Activated T-helper 17 cell treated with anti-CD3 and anti-CD28 coated beads, Interleukin-2, amount 50 U/mL, for 72 hours (primary cell): ENCODE data around the gene GPR107. TPM values are rescaled to one million over a fixed set of nuclear protein-coding genes. Genes with fewer than 3 reads are reported as not detected.

Experiments used
- ATAC-seq: fragments of 150-1000 bp; cut with Tn5 transposase; replicated peaks from 2 replicates; pipeline ENCODE4 v1.10.0; 2021; ENCODE audit warnings: mild to moderate bottlenecking, moderate library complexity
- H3K27ac Mint-ChIP-seq: one replicate; pipeline ENCODE4 v1.8.0; 2022; ENCODE audit warnings: mixed read lengths
- H3K27me3 Mint-ChIP-seq: one replicate; pipeline ENCODE4 v1.8.0; 2022; ENCODE audit warnings: mixed read lengths
- H3K36me3 Mint-ChIP-seq: one replicate; pipeline ENCODE4 v1.8.0; 2022; ENCODE audit warnings: low read depth, mild to moderate bottlenecking, mixed read lengths
- H3K4me1 Mint-ChIP-seq: one replicate; pipeline ENCODE4 v1.8.0; 2022; ENCODE audit warnings: mixed read lengths
- H3K4me3 Mint-ChIP-seq: one replicate; pipeline ENCODE4 v1.8.0; 2022; ENCODE audit warnings: mild to moderate bottlenecking, mixed read lengths
- H3K9me3 Mint-ChIP-seq: one replicate; pipeline ENCODE4 v1.8.0; 2022; ENCODE audit warnings: mixed read lengths
- total RNA-seq, 2 donors: library from RNA; stranded (reverse); gene quantifications; one replicate each; pipeline ENCODE4 v1.2.3, GENCODE V29; 2022

Gene GPR107
- total RNA-seq, 2 donors from 2014 or later: 28.1 to 32.6 TPM

DNA sequence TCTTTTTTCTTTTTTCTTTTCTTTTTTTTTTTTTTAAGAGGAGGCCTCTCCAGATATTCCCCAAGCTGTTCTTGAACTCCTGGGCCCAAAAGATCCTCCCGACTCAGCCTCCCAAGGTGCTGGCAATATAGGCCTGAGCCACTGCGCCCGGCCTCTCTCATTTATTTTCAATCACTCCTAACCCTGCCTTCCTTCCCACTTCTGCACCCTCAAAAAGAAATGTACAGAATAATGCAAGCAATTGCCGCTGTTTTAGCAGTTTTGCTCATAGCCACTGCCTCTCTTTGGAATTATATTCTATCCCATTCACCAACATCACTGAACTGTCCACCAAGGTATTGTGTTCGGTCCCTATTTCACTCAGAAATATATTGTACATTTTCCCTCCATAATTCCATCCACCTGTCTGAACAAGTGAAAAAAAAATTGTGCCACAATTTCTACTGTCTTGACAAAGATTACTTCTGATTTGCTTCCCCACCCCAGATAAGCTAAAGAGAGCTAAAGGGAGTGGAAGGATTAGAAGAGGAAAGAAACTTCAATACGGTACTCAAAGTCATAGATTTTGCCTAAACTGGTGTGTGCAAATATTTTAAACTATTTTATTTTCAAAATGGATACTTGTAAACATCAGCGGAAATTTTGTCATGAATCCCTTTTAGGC, 12.6 kb upstream of the GPR107 start:
- peaks cover 69% of the 10 kb centered on the region for H3K36me3 Mint-ChIP-seq
- peak overlapping the region; percentile 91 for H3K4me3 Mint-ChIP-seq
- ATAC-seq: no peak

DNA sequence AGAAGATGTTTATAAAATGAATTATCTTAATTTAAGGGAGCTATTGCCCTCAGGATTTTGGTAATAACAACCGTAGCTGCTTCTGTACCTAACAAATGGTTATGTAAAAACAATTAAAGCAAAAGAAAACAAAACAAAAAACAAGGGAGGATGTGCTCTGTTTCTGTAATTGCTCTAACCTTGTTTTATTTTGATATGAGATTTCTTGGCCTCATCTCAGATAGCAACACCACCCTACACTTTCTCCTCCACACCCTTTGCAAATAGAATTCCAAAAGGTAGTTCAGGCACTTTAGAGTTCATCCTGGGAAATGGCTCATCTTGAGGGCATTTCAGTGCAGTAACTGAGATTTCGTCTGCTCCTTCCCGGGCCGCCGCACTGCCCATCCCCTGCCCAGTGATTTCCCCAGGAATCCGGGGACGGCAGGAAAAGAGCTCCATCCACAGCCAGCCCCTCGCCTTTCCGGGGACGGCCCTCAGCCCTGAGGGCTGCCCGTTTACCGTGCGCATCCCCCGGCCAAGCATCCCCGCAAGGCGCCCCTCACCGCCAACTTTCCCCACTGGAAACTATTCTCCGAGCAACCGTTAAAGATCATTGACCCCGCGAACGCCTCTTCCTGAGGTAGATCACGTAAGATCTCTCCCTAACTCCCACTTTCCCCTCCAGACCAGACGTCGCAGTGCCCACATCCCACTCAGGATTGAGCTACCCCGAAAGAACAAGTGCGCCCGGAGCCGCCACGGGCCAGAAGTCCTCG, 11.9 kb upstream of the GPR107 start:
- no peak for ATAC-seq
- Mint-ChIP-seq H3K27ac (peak overlapping the region; percentile 99), H3K9me3 (no peaks in the 10 kb centered on the region), H3K36me3 (peaks cover 62% of the 10 kb centered on the region), H3K27me3 (no peaks in the 10 kb centered on the region), H3K4me1 (peaks cover 12% of the 10 kb centered on the region), H3K4me3 (peak overlapping the region; percentile 91)

More for the DNA sequence above, 12.6 kb upstream of the GPR107 start:
- H3K27ac Mint-ChIP-seq: peak overlapping the region; percentile 99
- H3K9me3 Mint-ChIP-seq: no peaks in the 10 kb centered on the region
- peaks cover 16% of the 10 kb centered on the region for H3K4me1 Mint-ChIP-seq
- H3K27me3 Mint-ChIP-seq: no peaks in the 10 kb centered on the region

DNA sequence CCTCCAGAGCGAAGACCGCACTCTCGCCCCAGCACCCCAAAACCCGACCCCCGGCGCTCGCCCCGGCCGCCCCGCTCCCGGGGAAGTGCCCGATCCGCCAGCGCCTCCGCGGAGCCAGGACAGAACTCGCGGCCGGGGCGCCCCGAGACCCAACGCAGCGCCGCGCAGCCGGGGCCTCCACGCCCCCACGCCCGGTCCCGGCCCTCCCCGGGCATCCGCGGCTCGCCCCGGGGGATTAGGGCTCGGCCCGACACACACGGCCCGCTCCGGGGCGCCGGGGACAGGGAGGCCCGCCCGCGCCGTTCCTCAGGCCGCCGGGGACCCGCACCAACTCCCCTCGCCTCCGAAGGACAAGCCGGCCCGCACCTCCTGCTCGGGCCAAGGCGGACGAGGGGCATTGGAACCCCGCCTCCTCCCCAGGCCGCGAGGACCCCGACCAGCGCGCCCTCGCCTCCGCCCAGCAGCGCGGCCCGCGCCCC, 11.3 kb upstream of the GPR107 start:
- Mint-ChIP-seq H3K27me3 (no peaks in the 10 kb centered on the region), H3K9me3 (no peaks in the 10 kb centered on the region), H3K27ac (peak overlapping the region; percentile 99), H3K36me3 (peaks cover 56% of the 10 kb centered on the region), H3K4me1 (peaks cover 8% of the 10 kb centered on the region), H3K4me3 (peak overlapping the region; percentile 91)
- ATAC-seq: peak; percentile 2

DNA sequence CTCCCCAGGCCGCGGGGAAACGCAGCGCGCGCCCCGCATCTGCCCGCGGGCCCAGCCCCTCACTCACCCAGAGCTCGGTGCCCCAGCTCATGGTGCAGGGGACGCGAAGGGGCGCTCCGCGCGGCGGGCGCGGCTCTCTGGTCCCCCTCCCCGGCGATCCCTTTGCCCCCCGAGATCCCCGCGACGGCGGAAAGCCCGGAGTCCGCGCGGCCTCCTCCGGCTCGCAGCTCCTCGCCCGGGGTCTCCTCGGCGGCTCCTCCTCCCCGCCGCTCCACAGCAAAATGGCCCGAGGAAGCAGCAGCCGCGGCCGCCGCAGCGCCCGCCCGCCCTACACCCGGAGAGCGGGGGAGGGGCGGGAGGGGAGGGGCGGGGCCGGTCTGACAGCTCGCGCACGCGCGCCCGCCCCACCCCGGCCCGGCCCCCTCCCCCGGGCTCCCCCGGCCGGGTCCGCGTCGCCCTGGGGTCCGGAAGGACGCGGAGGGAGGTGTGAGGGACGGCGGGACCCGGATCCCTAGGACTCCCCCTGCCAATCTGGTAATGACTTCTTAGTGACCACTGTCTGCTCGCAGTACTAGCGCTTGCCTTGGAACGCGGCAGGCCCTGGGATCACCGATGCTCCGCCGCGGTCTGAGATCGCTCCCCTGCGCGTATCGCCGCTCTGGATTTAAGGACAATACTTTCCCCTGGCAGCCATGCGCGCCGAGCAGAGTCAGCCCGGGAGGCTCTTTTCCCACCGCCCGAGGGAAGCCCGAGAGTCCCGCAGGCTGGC, 10.6 kb upstream of the GPR107 start, which contains the start of gene FNBP1:
FNBP1 (minus strand) TSS at position 305 of the 769 bp plus-strand sequence; CDS start at position 91, 214 bp downstream.
- ATAC-seq: peak; percentile 65
- Mint-ChIP-seq H3K27me3 (no peaks in the 10 kb centered on the region), H3K9me3 (no peaks in the 10 kb centered on the region), H3K4me3 (peak within 1 kb of the TSS; percentile 91), H3K36me3 (peaks cover 50% of the 10 kb centered on the region), H3K27ac (peak within 1 kb of the TSS; percentile 99), H3K4me1 (peaks cover 8% of the 10 kb centered on the region)

DNA sequence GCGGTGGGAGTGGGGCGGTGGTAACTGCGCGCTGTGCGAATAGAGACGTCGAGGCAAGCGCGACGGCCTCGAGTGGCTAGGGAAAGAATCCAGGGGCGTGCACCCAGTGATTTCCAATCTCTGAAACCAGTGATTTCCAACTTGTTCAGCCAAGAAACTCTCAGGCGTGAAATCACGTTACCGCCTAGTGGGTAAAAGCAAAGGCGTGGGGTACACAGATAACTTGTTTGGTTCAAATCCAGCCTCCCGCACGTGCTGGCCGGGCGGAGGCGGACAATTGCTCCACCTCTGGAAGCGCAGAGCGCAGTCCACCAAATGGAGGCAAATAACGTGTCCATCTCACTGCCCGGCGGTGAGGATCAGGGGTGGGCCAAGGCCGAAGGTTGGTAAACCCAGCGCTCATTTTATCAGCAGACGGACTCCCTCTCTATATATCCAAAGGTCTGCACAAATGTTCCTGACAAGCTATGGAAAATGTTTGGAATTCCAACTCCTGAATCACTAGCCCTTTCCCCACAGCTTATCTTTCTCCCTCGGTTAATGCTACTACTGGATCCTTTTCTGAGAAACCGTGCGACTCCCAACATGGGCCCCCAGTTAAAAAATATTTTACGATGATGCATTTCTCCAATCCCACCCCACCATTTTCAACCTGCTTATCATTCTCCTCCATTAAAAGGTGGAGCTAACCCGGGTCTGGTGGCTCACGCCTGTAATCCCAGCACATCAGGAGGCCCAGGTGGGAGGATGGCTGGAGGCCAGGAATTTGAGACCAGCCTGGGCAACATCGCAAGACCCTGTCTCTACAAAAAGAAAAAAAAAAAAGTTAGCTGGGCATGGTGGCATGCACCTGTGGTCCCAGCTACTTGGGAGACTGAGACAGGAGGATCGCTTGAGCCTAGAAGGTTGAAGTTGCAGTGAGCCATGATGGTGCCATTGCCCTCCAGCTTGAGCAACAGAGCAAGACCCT, 9.8 kb upstream of the GPR107 start:
- peaks cover 8% of the 10 kb centered on the region for H3K4me1 Mint-ChIP-seq
- no peaks in the 10 kb centered on the region for H3K27me3 Mint-ChIP-seq
- peak overlapping the region; percentile 69 for H3K4me3 Mint-ChIP-seq

DNA sequence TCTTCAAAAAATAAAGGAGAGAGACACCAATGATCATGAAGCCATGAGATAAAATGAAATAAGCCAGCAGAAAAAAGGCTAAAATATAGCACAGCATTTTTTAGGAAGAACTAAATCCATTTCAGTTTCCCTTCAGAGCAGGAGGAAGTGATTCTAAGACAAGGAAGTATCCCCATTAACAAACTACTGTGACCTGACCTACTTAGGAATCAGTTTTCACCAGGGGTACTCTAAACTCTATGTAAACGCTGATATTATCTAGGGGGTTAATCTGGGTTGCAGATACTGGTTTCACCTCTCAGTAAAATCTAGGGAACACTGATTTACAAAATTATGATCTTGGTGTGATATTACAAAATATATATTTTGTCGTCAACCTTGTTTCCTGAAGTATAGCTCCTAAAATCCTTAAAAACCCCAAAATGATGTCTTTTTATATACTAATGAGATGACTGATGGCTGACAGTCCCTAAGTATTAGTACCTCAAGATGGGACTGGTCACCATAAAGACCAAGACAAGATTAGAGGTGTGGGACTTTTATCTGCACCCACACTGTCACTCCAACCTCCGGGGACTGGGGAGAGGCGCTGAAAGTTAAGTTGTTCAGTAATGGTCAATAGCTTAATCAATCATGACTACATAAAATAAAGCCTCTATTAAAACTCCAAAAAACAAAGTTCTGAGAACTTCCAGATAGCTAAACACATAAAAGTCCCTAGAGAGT, 7.8 kb upstream of the GPR107 start:
- H3K4me3 Mint-ChIP-seq: peak overlapping the region; percentile 69

More for the DNA sequence above, 9.8 kb upstream of the GPR107 start:
- peak overlapping the region; percentile 34 for H3K27ac Mint-ChIP-seq
- H3K9me3 Mint-ChIP-seq: no peaks in the 10 kb centered on the region
- peaks cover 41% of the 10 kb centered on the region for H3K36me3 Mint-ChIP-seq
- ATAC-seq: no peak

DNA sequence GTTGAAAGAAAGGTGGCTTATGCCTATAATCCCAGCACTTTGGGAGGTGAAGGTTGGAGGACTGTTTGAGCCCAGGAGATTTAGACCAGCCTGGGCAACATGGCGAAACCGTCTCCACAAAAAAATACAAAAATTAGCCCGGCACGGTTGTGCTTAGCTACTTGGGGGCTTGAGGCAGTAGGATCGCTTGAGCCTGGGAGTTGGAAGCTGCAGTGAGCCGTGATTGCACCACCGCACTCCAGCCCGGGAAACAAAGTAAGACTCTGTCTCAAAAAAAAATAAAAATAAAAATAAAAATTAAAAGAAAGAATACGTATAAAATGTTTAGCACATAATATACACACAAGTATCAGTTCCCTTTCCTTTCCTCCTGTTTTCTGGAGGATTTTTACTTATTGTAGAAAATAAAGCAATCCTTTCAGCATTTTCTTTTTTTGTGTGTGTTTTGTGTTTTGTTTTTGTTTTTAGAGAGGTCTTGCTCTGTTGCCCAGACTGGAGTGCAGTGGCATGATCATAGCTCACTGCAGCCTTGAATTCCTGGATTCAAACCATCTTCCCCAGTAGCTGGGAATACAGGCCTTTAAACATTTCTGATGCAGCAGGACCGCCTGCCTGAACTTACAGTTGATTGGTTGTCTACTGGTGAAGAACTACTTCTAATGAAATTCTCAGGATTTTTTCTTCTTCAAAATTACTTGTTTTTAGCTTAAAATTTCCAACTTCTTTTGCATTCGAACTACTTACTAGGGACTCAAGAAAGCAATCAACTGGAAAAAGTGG, 4.1 kb upstream of the GPR107 start:
- Mint-ChIP-seq H3K4me3 (no peak overlapping the region), H3K36me3 (no peaks in the 10 kb centered on the region), H3K4me1 (peaks cover 17% of the 10 kb centered on the region), H3K9me3 (no peaks in the 10 kb centered on the region), H3K27me3 (no peaks in the 10 kb centered on the region), H3K27ac (no peak overlapping the region)
- ATAC-seq: no peak

More for the DNA sequence above, 7.8 kb upstream of the GPR107 start:
- Mint-ChIP-seq H3K27ac (peak overlapping the region; percentile 34), H3K27me3 (no peaks in the 10 kb centered on the region), H3K36me3 (peaks cover 21% of the 10 kb centered on the region), H3K9me3 (no peaks in the 10 kb centered on the region), H3K4me1 (peaks cover 12% of the 10 kb centered on the region)
- ATAC-seq: no peak

DNA sequence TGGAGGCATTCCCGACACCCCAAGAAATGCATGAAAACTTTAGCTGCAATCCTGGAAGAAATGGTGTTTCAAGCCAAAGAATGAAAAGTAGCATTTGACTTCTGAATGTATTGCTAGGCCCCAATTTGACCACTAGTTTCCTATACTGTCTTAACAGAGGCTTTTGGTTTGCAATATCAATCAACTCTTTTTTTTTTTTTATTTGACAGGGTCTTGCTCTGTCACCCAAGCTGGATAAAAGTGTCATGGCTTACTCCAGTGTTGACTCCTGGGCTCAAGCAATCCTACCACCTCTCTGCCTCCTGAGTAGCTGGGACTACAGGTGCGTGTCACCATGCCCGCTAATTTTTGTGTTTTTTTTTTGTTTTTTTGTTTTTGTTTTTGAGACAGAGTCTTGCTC, 3.2 kb upstream of the GPR107 start:
- peak overlapping the region; percentile 5 for H3K4me3 Mint-ChIP-seq
- H3K9me3 Mint-ChIP-seq: no peaks in the 10 kb centered on the region
- no peaks in the 10 kb centered on the region for H3K36me3 Mint-ChIP-seq
- ATAC-seq: no peak
- peak overlapping the region; percentile 46 for H3K27ac Mint-ChIP-seq
- peaks cover 11% of the 10 kb centered on the region for H3K4me1 Mint-ChIP-seq
- H3K27me3 Mint-ChIP-seq: no peaks in the 10 kb centered on the region

DNA sequence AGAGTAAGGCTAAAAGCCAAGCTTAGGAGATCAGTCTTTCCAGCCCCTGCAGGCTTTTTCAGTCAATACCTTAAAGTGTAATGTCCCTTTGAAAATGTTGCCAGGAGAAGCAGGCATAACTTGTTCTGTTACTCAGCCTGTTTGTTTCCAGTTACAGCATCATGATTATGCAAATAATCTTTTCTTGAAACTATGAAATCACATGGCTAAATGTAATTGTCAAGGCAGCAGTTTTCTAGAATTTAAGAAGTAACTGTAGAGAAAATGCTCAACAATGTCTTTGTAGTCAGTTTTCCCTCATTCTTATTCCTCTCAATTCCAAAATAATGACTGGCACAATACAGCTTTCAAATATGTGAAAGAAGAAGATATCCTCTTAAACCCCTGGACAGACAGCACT, 1.9 kb upstream of the GPR107 start:
- Mint-ChIP-seq H3K27me3 (no peaks in the 10 kb centered on the region), H3K27ac (peak overlapping the region; percentile 88), H3K9me3 (no peaks in the 10 kb centered on the region), H3K4me3 (peak overlapping the region; percentile 92), H3K4me1 (peaks cover 9% of the 10 kb centered on the region), H3K36me3 (no peaks in the 10 kb centered on the region)
- ATAC-seq: peak; percentile 42

DNA sequence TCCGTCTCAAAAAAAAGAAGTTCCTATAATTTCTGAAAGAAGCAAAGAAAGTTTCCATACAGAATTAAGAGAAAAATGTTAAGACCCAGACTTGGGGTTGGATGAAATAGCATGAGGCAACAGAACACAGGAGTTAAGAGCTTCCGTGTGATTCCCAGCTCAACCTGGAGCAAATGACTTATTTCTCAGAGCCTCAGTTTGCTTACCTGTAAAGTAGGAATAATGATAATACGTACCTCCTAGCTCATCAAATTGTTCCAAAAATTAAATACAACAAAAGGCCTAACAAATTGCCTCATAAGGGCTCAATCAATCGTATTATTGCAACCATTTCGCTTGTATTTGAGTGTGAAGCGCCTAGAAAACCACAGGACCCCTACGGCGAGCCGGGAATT, 600 bp upstream of the GPR107 start:
- H3K9me3 Mint-ChIP-seq: no peaks in the 10 kb centered on the region
- ATAC-seq: no peak
- peak overlapping the region; percentile 79 for H3K27ac Mint-ChIP-seq
- H3K27me3 Mint-ChIP-seq: no peaks in the 10 kb centered on the region
- peak overlapping the region; percentile 92 for H3K4me3 Mint-ChIP-seq
- H3K4me1 Mint-ChIP-seq: peaks cover 9% of the 10 kb centered on the region
- H3K36me3 Mint-ChIP-seq: peaks cover 3% of the 10 kb centered on the region

DNA sequence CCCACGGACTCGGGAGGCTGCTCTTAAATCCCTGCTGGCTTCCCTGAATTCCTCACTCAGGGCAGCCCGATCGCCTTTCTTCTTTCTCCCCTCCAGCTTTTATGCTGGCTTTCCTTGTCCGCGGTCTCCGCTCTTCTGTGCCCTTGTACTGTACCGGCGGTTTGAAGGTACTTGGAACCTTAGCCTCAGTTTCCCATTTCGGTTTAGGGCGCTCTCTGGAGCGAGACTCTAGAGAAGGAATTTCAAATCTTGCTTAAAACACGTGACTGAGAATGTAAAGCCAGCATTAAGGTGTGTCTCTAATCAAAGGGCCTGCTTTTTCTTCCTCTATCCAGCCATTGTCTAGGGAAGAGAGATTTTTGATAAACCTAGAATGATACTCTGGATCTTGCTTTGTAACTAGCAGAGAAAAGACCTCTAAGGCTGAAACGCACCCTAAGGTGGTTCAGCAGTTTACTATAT, 650 bp downstream of the GPR107 start:
- Mint-ChIP-seq H3K27me3 (no peaks in the 10 kb centered on the region), H3K9me3 (no peaks in the 10 kb centered on the region), H3K27ac (peak overlapping the region; percentile 94), H3K4me1 (peaks cover 9% of the 10 kb centered on the region), H3K36me3 (peaks cover 16% of the 10 kb centered on the region), H3K4me3 (peak overlapping the region; percentile 92)
- no peak for ATAC-seq

DNA sequence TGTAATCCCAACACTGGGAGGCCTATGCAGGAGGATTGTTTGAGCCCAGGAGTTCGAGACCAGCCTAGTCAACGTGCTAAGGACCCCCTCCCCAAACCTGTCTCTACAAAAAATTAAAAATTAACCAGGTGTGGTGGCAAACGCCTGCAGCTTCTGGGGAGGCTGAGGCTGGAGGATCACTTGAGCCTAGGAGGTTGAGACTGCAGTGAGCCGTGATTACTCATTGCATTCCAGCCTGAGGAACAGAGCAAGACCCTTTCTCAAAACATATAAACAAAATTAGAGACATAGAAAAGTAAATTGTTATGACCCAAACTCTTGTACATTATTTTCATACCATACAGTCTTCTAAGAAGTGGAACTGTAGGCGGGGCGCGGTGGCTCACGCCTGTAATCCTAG, 1.1 kb downstream of the GPR107 start:
- peak overlapping the region; percentile 94 for H3K27ac Mint-ChIP-seq
- peaks cover 9% of the 10 kb centered on the region for H3K4me1 Mint-ChIP-seq
- H3K4me3 Mint-ChIP-seq: peak overlapping the region; percentile 92
- H3K36me3 Mint-ChIP-seq: peaks cover 20% of the 10 kb centered on the region
- no peaks in the 10 kb centered on the region for H3K27me3 Mint-ChIP-seq
- ATAC-seq: no peak
- H3K9me3 Mint-ChIP-seq: no peaks in the 10 kb centered on the region
